PC-3 (cell line): ENCODE results near the gene MT1B.

Experiments used
- CTCF ChIP-seq: fragments of 300-600 bp; sonication (generic); conservative IDR thresholded peaks from 2 replicates; pipeline ENCODE4 v1.5.1; 2017; ENCODE audit warnings: antibody characterized with exemption, low read depth, mild to moderate bottlenecking, low read length
- EZH2 ChIP-seq: fragments of 300-600 bp; sonication (generic); IDR thresholded peaks from one replicate; pipeline ENCODE4 v1.6.1; 2017; ENCODE audit warnings: antibody characterized with exemption, mild to moderate bottlenecking, low read length; ENCODE audit not compliant: unreplicated experiment
- EZH2phosphoT487 ChIP-seq: fragments of 300-600 bp; sonication (generic); IDR thresholded peaks from 2 replicates; pipeline ENCODE4 v1.6.1; 2018; ENCODE audit warnings: mild to moderate bottlenecking, antibody characterized with exemption, low read length, borderline replicate concordance

- TF ChIP-seq CTCF (no peak), EZH2 (no peak), EZH2phosphoT487 (no peak)
These were observed 40.2 kb downstream of the MT1B start for GRCh38 chr16:56691885-56692284.
